ENCODE measurements around the gene RAPGEFL1.

DNA sequence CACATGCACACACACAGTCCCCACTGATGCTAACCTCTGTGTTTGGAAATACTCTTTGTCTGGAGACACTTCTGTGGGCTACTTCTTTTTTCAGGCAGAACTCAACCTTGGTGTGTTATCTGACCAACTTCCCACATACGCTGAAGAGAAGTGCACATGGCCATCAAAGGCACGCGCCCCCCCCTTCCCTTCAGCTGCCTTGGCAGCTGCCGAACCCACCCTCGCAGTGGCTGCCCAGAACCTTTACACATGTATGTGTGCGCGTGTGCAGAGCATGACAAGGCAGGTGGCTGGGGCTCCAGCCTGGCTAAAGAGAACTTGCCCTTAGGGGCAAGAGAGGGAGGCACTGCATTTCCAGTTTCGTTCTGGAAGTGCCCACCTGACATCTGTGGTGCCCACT lies 3.9 kb downstream of the RAPGEFL1 start:
- TF ChIP-seq, protein P1, sequence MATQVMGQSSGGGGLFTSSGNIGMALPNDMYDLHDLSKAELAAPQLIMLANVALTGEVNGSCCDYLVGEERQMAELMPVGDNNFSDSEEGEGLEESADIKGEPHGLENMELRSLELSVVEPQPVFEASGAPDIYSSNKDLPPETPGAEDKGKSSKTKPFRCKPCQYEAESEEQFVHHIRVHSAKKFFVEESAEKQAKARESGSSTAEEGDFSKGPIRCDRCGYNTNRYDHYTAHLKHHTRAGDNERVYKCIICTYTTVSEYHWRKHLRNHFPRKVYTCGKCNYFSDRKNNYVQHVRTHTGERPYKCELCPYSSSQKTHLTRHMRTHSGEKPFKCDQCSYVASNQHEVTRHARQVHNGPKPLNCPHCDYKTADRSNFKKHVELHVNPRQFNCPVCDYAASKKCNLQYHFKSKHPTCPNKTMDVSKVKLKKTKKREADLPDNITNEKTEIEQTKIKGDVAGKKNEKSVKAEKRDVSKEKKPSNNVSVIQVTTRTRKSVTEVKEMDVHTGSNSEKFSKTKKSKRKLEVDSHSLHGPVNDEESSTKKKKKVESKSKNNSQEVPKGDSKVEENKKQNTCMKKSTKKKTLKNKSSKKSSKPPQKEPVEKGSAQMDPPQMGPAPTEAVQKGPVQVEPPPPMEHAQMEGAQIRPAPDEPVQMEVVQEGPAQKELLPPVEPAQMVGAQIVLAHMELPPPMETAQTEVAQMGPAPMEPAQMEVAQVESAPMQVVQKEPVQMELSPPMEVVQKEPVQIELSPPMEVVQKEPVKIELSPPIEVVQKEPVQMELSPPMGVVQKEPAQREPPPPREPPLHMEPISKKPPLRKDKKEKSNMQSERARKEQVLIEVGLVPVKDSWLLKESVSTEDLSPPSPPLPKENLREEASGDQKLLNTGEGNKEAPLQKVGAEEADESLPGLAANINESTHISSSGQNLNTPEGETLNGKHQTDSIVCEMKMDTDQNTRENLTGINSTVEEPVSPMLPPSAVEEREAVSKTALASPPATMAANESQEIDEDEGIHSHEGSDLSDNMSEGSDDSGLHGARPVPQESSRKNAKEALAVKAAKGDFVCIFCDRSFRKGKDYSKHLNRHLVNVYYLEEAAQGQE (IDR thresholded peaks at IDR 0.05) = no peak
- TF ChIP-seq, protein P2, sequence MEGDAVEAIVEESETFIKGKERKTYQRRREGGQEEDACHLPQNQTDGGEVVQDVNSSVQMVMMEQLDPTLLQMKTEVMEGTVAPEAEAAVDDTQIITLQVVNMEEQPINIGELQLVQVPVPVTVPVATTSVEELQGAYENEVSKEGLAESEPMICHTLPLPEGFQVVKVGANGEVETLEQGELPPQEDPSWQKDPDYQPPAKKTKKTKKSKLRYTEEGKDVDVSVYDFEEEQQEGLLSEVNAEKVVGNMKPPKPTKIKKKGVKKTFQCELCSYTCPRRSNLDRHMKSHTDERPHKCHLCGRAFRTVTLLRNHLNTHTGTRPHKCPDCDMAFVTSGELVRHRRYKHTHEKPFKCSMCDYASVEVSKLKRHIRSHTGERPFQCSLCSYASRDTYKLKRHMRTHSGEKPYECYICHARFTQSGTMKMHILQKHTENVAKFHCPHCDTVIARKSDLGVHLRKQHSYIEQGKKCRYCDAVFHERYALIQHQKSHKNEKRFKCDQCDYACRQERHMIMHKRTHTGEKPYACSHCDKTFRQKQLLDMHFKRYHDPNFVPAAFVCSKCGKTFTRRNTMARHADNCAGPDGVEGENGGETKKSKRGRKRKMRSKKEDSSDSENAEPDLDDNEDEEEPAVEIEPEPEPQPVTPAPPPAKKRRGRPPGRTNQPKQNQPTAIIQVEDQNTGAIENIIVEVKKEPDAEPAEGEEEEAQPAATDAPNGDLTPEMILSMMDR (IDR thresholded peaks at IDR 0.05; ENCODE audit: low read depth, low read length, missing input control) = no peak

Measured in liver (tissue), 2 donors.